Measurements from ENCODE around the gene ALDH3B1. TPM values are rescaled to one million over a fixed set of nuclear protein-coding genes. Genes with fewer than 3 reads are reported as not detected.

Gene ALDH3B1
- total and polyA plus RNA-seq, 9 of the 15 experiments (the other 6 are each of a cell fraction or from before 2014, with no cell fraction given): 0.01 to 0.35 (median 0.07) TPM; not detected in 2

GRCh38 chr11:68015467-68015866 lies 5.3 kb downstream of the ALDH3B1 start:
- 60% methylated on average over 8 of the region's 8 CpGs for whole genome bisulfite sequencing (ENCODE audit: insufficient coverage, low coverage, missing lambda C conversion rate)
- Histone ChIP-seq H3K4me1 (replicated peaks in 1 of 2; ENCODE audit: control insufficient read depth in 2 of 2, insufficient read depth in 2 of 2, low read length in 2 of 2) (peaks cover 5 to 68% of the 10 kb centered on the region in 2 experiments), H3K9me1 (ENCODE audit: control insufficient read depth, insufficient read depth, low read length) (no peaks in the 10 kb centered on the region), H2AFZ (ENCODE audit: low read depth, low read length) (no peak overlapping the region), H3K9ac (ENCODE audit: insufficient read depth in 1 of 2, low read depth in 2 of 2, low read length in 2 of 2) (no peak overlapping the region), H3K4me2 (ENCODE audit: insufficient read depth, low read length) (no peak overlapping the region), H3K27ac (ENCODE audit: extremely low read depth, low read depth, low read length) (no peak overlapping the region), H3K79me2 (ENCODE audit: control insufficient read depth, insufficient read depth, low read length) (no peaks in the 10 kb centered on the region), H3K9me3 (replicated peaks; ENCODE audit: control insufficient read depth, insufficient read depth, low read depth, low read length) (no peaks in the 10 kb centered on the region), H3K27me3 (ENCODE audit: control insufficient read depth in 2 of 2, insufficient read depth in 2 of 2, low read length in 2 of 2) (no peaks in the 10 kb centered on the region), H4K20me1 (replicated peaks; ENCODE audit: control insufficient read depth, insufficient read depth, low read length) (peaks cover 3% of the 10 kb centered on the region; the same call in 1 of the 2 replicates), H3K4me3 (no peak overlapping the region), H3K36me3 (ENCODE audit: control insufficient read depth, insufficient read depth, low read length) (no peaks in the 10 kb centered on the region)
- POLR2A ChIA-PET: interaction anchor here (0.7 kb wide), 1 partner anchor 18 kb away, joined by 3 read pairs; no protein-coding TSS in a partner anchor
- peak; percentile 95 for TF ChIP-seq ZKSCAN1 (IDR thresholded peaks at IDR 0.05; ENCODE audit: low read depth, low read length)
- TF ChIP-seq SMARCE1 (IDR thresholded peaks at IDR 0.05): no peak
- intact Hi-C loops (cut with micrococcal nuclease): no loop called here
- in situ Hi-C loops (cut with MboI): no loop called here
- CTCF ChIA-PET (ENCODE audit: low intra/inter-chr PET ratio): no interaction called here
- ATAC-seq (no peak), FAIRE-seq (no peak), DNase-seq (ENCODE audit: extremely low read depth in 1 of 4, low spot score in 3 of 4) (no peak)
- BruUV-seq (replicated peaks): no TSS peak

- Histone ChIP-seq H3K4me2 (ENCODE audit: insufficient read depth, low read length) (no peak overlapping the region), H3K27ac (ENCODE audit: extremely low read depth, low read depth, low read length) (no peak overlapping the region), H3K79me2 (ENCODE audit: control insufficient read depth, insufficient read depth, low read length) (no peaks in the 10 kb centered on the region), H3K9ac (ENCODE audit: insufficient read depth in 1 of 2, low read depth in 2 of 2, low read length in 2 of 2) (peak overlapping the region in 1 of 2 experiments; percentile 55; a peak in 2 of 4 replicates), H3K9me3 (replicated peaks; ENCODE audit: control insufficient read depth, insufficient read depth, low read depth, low read length) (no peaks in the 10 kb centered on the region), H3K9me1 (ENCODE audit: control insufficient read depth, insufficient read depth, low read length) (no peaks in the 10 kb centered on the region), H3K4me1 (replicated peaks in 1 of 2; ENCODE audit: control insufficient read depth in 2 of 2, insufficient read depth in 2 of 2, low read length in 2 of 2) (peaks cover 0 to 72% of the 10 kb centered on the region in 2 experiments; a peak in 2 of 5 replicates), H4K20me1 (replicated peaks; ENCODE audit: control insufficient read depth, insufficient read depth, low read length) (peaks cover 3% of the 10 kb centered on the region; the same call in 1 of the 2 replicates), H3K27me3 (ENCODE audit: control insufficient read depth in 2 of 2, insufficient read depth in 2 of 2, low read length in 2 of 2) (no peaks in the 10 kb centered on the region), H3K4me3 (no peak overlapping the region), H3K36me3 (ENCODE audit: control insufficient read depth, insufficient read depth, low read length) (no peaks in the 10 kb centered on the region), H2AFZ (ENCODE audit: low read depth, low read length) (no peak overlapping the region)
- ChIA-PET CTCF (ENCODE audit: low intra/inter-chr PET ratio) (no interaction called here), POLR2A (no interaction called here)
- peak; percentile 49 for ATAC-seq
- intact Hi-C loops (cut with micrococcal nuclease): no loop called here
- in situ Hi-C loops (cut with MboI): no loop called here
- 25% methylated on average over 9 of the region's 13 CpGs for WGBS (ENCODE audit: insufficient coverage, low coverage, missing lambda C conversion rate)
- no TSS peak for BruUV-seq (replicated peaks)
- no peak for FAIRE-seq
- no peak for DNase-seq (ENCODE audit: extremely low read depth in 1 of 4, low spot score in 3 of 4)
- TF ChIP-seq CTCF (IDR thresholded peaks at IDR 0.05 in 2 of 3, conservative IDR thresholded peaks at IDR 0.05 in 1 of 3; ENCODE audit: insufficient read depth in 2 of 3, low read depth in 1 of 3, low read length in 3 of 3) (0 out of 6 replicates have a peak, but pooled peaks of 1 of the 3 experiments have one; percentile 22), LARP7 (IDR thresholded peaks at IDR 0.05) (no peak), ZNF3 (CRISPR knock-in tag; IDR thresholded peaks at IDR 0.05) (no peak), ZNF280B (CRISPR knock-in tag; IDR thresholded peaks at IDR 0.05) (no peak), OTX1 (CRISPR knock-in tag; IDR thresholded peaks at IDR 0.05) (no peak)
Observed at GRCh38 chr11:68016161-68016903, 6.2 kb downstream of the ALDH3B1 start.

Measured in K562 (cell line).